ENCODE results near the gene PDE4D.

DNA sequence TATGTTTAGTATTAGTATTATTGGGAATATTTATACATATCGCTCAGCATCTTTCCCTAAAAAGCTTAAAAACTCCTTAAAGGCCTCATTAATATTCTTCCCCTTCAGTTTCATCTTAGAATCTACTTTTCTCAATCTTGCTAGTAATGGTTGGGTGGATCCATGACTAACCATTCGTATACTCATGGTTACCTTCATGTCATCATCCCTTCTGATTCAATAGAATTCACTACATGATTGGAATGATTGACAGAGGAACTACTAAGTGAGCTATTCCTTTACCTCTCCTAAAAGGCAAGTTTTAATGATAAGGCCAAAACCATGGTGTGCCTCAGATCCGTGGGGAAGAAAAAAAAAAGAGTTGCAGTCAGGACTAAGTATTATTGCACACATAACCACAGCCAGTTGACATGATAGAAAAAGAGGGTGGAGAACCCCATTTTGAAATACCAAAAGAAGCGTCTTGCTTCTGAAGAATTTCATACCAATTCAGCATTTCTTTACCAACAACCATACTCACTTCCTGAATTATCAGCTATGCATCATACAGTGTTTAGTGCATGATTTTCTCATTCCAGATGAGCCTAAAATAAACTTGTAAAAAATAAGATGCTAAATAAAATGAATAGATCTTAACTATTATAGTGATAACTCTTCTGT lies 624.6 kb downstream of the PDE4D start:
- TF ChIP-seq, protein P1, sequence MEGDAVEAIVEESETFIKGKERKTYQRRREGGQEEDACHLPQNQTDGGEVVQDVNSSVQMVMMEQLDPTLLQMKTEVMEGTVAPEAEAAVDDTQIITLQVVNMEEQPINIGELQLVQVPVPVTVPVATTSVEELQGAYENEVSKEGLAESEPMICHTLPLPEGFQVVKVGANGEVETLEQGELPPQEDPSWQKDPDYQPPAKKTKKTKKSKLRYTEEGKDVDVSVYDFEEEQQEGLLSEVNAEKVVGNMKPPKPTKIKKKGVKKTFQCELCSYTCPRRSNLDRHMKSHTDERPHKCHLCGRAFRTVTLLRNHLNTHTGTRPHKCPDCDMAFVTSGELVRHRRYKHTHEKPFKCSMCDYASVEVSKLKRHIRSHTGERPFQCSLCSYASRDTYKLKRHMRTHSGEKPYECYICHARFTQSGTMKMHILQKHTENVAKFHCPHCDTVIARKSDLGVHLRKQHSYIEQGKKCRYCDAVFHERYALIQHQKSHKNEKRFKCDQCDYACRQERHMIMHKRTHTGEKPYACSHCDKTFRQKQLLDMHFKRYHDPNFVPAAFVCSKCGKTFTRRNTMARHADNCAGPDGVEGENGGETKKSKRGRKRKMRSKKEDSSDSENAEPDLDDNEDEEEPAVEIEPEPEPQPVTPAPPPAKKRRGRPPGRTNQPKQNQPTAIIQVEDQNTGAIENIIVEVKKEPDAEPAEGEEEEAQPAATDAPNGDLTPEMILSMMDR (IDR thresholded peaks at IDR 0.05) = no peak
- no peak for TF ChIP-seq POLR2A (IDR thresholded peaks at IDR 0.05)
- TF ChIP-seq EP300 (IDR thresholded peaks at IDR 0.05) = no peak

Data from tibial nerve (tissue), 4 donors.